ENCODE data around the gene STK31.
"Not testable (repeated sequence)": the region's sequence is repeated elsewhere in the genome, so short reads cannot be mapped to it uniquely, and the experiment has no call there.

Gene STK31

DNA sequence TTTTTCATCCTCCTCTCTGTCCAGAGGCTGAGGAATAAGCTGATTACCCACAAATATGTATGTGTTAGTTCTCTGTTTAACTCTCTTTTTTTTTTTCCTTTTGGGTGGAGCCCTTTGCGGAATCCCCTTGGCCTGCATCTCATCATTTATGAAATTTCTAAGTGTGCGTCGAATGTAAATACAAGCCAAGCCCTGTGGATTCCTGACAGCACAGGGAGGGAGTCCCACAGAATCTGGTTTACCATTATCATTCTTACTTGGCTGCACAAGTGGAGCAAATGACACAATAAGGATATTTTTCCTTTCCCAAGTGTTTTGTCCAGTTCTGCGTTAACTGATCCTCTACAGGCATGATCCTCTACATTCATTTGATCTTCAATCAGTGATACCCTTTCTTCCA, 11.4 kb downstream of the STK31 start:
- no peak overlapping the region for H3K27ac ChIP-seq
- TF ChIP-seq, protein P1, sequence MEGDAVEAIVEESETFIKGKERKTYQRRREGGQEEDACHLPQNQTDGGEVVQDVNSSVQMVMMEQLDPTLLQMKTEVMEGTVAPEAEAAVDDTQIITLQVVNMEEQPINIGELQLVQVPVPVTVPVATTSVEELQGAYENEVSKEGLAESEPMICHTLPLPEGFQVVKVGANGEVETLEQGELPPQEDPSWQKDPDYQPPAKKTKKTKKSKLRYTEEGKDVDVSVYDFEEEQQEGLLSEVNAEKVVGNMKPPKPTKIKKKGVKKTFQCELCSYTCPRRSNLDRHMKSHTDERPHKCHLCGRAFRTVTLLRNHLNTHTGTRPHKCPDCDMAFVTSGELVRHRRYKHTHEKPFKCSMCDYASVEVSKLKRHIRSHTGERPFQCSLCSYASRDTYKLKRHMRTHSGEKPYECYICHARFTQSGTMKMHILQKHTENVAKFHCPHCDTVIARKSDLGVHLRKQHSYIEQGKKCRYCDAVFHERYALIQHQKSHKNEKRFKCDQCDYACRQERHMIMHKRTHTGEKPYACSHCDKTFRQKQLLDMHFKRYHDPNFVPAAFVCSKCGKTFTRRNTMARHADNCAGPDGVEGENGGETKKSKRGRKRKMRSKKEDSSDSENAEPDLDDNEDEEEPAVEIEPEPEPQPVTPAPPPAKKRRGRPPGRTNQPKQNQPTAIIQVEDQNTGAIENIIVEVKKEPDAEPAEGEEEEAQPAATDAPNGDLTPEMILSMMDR (conservative IDR thresholded peaks at IDR 0.05; ENCODE audit: low read depth): no peak
- CTCF ChIA-PET: interaction anchor here (0.6 kb wide), 2 partner anchors 591 to 964 kb away, joined by 4 to 5 read pairs; no protein-coding TSS in a partner anchor
- POLR2A ChIA-PET (ENCODE audit: low non-redundant PET): no interaction called here
- DNase-seq (ENCODE audit: low spot score): no peak

DNA sequence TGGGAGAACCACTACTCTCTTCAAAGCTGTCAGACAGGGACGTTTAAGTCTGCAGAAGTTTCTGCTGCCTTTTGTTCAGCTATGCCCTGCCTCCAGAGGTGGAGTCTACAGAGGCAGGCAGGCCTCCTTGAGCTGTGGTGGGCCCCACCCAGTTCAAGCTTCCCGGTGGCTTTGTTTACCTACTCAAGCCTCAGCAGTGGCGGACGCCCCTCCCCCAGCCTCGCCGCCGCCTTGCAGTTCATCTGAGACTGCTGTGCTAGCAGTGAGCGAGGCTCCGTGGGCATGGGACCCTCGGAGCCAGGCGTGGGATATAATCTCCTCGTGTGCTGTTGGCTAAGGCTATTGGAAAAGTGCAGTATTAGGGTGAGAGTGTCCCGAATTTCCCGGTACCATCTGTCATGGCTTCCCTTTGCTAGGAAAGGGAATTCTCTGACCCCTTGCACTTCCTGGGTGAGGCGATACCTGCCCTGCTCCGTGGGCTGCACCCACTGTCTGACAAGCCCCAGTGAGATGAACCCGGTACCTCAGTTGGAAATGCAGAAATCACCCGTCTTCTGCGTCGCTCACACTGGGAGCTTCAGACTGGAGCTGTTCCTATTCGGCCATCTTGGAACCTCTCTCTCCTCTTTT, 12.7 kb downstream of the STK31 start:
- CTCF ChIA-PET; H3K27ac ChIP-seq; DNase-seq (ENCODE audit: low spot score); POLR2A ChIA-PET (ENCODE audit: low non-redundant PET): not testable (repeated sequence)

DNA sequence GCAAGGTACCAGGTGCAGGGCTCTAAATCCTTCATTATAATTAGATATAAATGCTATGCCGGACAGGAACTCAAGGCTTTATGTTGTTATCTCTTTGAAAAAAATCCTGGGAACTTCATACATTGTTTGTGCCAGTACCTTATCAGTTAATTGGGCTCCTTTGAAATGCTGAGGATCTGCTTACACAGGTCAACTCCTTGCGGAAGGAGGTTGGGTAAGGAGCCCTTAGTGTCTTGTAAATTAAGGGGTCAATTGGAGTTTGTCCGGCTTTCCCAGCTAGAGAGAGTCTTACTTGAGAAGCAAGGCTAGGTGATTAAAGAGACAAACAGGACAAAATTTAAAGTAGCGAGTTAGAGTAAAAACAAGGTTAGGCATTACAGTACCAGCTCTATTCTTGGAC, 14.1 kb downstream of the STK31 start:
- CTCF ChIA-PET; POLR2A ChIA-PET (ENCODE audit: low non-redundant PET); H3K27ac ChIP-seq; DNase-seq (ENCODE audit: low spot score): not testable (repeated sequence)

DNA sequence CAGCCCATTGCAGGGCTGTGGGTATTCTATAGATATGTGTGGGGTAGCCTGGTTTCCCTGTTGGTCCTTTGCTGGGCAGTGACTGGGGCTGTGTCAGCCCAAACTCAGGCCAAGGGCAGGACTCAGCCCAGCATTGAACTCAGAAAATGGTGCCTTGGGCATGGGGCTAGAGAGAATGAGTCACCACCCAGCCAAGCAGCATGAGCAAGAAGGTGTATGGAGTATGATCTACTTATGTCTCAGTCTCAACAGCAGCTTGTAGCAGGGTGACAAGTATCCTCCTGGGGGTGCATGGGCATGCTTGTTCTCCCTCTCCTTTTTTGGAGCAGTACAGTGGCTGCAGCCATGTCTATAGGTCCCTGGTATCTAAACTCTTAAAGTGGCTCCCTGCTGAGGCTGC, 32.0 kb downstream of the STK31 start:
- CTCF ChIA-PET: interaction anchor here (0.6 to 0.7 kb wide), 2 partner anchors 189 to 1061 kb away, joined by 3 to 6 read pairs; no protein-coding TSS in a partner anchor
- TF ChIP-seq, protein P1 (conservative IDR thresholded peaks at IDR 0.05; ENCODE audit: low read depth): no peak
- POLR2A ChIA-PET (ENCODE audit: low non-redundant PET): no interaction called here
- DNase-seq (ENCODE audit: low spot score): no peak
- no peak overlapping the region for H3K27ac ChIP-seq

DNA sequence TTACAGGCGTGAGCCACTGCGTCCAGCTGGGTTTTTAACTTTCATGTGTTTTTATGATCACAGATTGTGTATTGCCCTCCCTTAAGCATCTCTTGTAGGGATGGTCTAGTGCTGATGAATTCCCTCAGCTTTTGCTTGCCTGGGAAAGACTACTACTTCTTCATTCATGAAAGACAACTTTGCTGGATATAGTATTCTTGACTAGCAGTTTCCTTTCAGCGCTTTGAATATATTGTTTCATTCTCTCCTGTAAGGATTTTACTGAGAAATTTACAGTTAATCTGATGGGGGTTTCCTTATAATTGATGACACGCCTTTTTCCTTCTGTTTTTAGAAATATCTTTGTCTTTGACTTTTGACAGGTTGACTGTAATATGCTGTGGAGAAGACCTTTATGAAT, 33.2 kb downstream of the STK31 start:
- POLR2A ChIA-PET (ENCODE audit: low non-redundant PET): no interaction called here
- H3K27ac ChIP-seq: no peak overlapping the region
- CTCF ChIA-PET: no interaction called here
- TF ChIP-seq, protein P1 (conservative IDR thresholded peaks at IDR 0.05; ENCODE audit: low read depth): no peak
- DNase-seq (ENCODE audit: low spot score): no peak

DNA sequence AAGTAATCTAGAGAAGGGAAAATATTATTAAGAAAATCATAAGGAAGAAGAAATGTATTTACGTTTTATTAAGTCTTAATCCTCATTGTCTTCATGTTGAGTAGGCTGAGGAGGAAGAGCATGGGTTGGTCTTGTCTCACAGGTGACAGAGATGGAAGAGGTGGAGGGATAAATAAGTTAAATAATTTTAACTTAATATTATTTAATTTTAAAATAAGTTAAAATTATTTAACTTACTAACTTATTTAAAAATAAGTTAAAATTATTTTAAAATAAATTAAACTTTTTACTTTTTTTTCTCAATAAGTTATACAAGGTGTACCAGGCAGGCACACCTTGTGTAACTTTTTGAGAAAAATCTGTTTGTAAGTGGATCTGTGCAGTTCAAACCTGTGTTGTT, 36.6 kb downstream of the STK31 start:
- DNase-seq (ENCODE audit: low spot score): no peak
- ChIA-PET CTCF (interaction anchor here (0.5 kb wide), 1 partner anchor 840 kb away, joined by 3 read pairs; no protein-coding TSS in a partner anchor), POLR2A (ENCODE audit: low non-redundant PET) (no interaction called here)
- TF ChIP-seq, protein P1 (conservative IDR thresholded peaks at IDR 0.05; ENCODE audit: low read depth): no peak
- no peak overlapping the region for H3K27ac ChIP-seq

DNA sequence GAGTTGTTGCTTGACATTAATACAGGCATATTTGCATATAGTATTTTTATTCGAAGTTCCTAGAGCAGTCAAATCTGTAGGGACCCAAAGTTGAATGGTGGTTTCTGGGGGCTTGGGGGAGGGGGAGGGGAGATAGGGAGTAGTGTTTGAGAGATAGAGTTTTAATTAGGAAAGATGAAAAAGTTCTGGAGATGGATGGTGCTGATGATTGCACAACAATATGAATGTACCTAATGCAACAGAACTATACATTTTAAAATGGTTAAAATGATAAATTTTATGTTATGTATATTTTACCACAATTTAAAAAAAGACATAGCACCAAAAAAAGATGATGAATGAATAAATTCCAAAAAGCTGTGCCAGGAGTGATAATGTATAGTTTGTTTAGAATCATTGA, 41.8 kb downstream of the STK31 start:
- ChIA-PET CTCF (no interaction called here), POLR2A (ENCODE audit: low non-redundant PET) (no interaction called here)
- TF ChIP-seq, protein P1 (conservative IDR thresholded peaks at IDR 0.05; ENCODE audit: low read depth): no peak
- H3K27ac ChIP-seq: no peak overlapping the region
- DNase-seq (ENCODE audit: low spot score): no peak

DNA sequence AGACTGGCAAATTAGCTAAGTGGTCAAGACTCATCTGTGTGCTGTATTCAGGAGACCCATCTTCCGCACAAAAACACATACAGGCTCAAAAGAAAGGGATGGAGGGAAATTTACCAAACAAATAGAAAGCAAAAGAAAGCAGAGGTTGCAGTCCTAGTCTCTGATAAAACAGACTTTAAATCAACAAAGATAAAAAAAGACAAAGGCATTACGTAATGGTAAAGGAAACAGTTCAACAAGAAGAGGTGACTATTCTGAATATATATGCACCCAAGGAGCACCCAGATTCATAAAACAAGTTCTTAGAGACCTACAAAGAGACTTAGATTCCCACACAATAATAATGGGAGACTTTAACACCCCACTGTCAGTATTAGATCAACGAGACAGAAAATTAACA, 48.8 kb downstream of the STK31 start:
- CTCF ChIA-PET; POLR2A ChIA-PET (ENCODE audit: low non-redundant PET): not testable (repeated sequence)

More for the DNA sequence above, 48.8 kb downstream of the STK31 start:
- H3K27ac ChIP-seq; DNase-seq (ENCODE audit: low spot score): not testable (repeated sequence)

All from RWPE1 (cell line).